ENCODE data around the gene C16orf89.

- TF ChIP-seq EZH2 (IDR thresholded peaks at IDR 0.05) = no peak
- TF ChIP-seq, protein P1, sequence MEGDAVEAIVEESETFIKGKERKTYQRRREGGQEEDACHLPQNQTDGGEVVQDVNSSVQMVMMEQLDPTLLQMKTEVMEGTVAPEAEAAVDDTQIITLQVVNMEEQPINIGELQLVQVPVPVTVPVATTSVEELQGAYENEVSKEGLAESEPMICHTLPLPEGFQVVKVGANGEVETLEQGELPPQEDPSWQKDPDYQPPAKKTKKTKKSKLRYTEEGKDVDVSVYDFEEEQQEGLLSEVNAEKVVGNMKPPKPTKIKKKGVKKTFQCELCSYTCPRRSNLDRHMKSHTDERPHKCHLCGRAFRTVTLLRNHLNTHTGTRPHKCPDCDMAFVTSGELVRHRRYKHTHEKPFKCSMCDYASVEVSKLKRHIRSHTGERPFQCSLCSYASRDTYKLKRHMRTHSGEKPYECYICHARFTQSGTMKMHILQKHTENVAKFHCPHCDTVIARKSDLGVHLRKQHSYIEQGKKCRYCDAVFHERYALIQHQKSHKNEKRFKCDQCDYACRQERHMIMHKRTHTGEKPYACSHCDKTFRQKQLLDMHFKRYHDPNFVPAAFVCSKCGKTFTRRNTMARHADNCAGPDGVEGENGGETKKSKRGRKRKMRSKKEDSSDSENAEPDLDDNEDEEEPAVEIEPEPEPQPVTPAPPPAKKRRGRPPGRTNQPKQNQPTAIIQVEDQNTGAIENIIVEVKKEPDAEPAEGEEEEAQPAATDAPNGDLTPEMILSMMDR (IDR thresholded peaks at IDR 0.05 in 2 of 3, conservative IDR thresholded peaks at IDR 0.05 in 1 of 3; ENCODE audit: borderline replicate concordance in 1 of 3, insufficient read depth in 1 of 3, low read depth in 2 of 3, low read length in 2 of 3) = no peak
- no peak for TF ChIP-seq POLR2A (IDR thresholded peaks at IDR 0.05; ENCODE audit: borderline replicate concordance, extremely low read depth, insufficient read depth, insufficient read length)
- no peak for TF ChIP-seq JUND (IDR thresholded peaks at IDR 0.05)
- no peak for TF ChIP-seq POLR2AphosphoS5 (IDR thresholded peaks at IDR 0.05; ENCODE audit: low read depth, low read length)
- no peak for TF ChIP-seq EGR1 (IDR thresholded peaks at IDR 0.05; ENCODE audit: low read depth)
These were observed 25.3 kb downstream of the C16orf89 start for GRCh38 chr16:5040451-5040850.
